ENCODE data around the gene IGFLR1.
"Not testable (repeated sequence)": the region's sequence is repeated elsewhere in the genome, so short reads cannot be mapped to it uniquely, and the experiment has no call there.

The IGFLR1 gene

DNA sequence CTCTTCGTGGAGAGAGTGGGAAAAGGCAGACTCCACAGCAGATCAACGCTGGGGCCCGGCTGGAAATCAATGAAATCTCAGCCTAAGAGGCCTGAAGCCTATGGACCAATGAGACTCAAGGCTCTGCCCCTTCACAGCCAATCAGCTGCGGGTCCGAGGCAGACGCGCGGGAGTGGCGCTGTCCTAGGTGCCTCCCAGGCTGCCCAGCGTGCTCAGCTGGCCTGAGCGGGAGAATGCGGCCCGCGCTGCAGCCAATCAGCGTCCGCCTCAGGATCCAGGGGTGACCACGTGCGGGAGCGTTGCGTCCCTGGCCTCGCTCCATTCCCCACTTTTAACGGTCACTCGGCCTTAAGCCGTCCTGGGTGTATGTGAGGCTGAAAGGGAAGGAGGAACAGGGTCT, 38.0 kb downstream of the IGFLR1 start, which contains the start of gene ZBTB32:
ZBTB32 (plus strand) TSS at position 341 of the 400 bp plus-strand sequence. CDS start 10,069 bp downstream, outside the sequence.
- DNase-seq (ENCODE audit: low spot score) = no peak

- no peak for DNase-seq (ENCODE audit: low spot score)
Observed at GRCh38 chr19:35703343-35703742, 38.9 kb downstream of the IGFLR1 start.

DNA sequence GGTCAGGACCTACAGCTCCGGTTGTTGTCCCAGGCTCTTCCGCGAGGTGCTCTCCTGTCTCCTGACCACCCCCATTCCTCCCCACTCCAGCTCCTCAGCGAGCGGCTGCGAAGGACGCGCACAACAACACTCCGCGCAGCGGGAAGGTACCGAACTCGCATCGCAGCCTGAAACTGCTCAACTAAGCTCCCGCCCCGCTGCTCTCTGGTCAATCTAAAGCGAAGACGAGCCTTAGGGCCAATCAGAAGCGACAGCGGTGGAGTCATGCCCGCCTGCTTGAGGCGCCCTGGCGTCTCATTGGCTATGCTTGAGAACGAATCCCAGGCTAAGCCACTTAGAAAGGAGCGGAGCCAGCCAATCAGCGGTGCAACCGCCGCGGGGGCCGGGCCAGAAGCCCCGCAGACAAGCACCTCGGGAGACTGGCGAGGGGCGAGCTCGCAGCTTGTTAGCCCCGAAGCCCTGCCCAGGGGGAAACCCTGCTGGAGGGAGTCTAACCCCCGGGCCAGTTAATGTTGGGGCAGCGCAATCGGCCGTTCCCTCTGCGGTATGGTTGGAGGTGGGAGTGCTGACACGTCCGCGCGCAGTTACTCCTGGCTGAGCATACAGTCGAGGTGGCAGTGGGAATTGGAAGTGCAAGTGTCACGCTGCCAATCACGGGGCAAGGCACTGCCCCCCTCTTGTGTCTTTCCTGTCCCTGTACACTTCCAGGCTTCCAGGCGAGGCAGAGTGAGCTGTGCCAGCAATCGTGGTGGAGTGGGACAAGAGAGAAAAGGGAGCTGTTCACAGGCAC, 39.8 kb downstream of the IGFLR1 start:
- DNase-seq (ENCODE audit: low spot score) = peak; percentile 98

DNA sequence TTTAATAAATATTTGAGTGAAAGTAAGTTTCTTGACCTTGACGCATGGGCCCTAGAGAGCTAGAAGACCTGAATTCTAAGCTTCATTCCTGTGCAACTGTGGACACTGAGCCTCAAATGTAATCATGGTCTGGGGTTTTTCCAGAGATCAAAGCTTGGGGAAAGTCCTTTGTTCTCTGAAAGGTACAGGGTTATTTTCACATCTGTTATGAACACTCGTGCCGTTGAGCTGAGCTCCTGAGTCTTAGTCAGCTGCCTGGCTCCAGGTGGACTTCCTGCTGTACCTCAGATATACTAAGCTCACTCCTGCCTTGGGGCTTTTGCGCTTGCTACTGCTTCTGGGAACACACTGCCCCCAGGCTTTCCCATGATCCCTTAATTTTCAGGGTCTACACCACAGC, 45.4 kb downstream of the IGFLR1 start:
- no peak for DNase-seq (ENCODE audit: low spot score)

DNA sequence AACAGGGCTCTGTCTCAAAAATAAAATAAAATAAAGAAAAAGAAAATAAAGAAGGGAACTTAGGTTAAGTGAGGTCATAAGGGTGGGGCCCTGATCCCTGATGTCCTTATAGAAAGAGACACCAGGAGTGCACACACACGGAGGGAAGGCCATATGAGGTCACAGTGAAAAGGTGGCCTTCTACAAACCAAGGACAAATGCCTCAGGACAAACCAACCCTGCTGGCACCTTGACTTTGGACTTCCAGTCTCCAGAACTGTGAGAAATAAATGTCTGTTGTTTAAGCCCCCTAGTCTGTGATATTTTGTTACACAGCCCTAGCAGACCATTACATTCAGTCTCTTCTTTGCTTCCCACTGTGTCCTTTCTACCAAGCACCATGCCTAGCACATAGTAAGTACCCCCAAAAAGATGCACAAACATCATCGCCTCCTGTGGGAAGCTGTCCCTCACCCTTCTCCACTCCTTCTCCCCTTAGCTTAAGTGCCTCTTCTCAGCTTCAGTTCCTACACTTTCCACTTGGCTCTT, 46.3 kb downstream of the IGFLR1 start:
- no peak for DNase-seq (ENCODE audit: low spot score)

DNA sequence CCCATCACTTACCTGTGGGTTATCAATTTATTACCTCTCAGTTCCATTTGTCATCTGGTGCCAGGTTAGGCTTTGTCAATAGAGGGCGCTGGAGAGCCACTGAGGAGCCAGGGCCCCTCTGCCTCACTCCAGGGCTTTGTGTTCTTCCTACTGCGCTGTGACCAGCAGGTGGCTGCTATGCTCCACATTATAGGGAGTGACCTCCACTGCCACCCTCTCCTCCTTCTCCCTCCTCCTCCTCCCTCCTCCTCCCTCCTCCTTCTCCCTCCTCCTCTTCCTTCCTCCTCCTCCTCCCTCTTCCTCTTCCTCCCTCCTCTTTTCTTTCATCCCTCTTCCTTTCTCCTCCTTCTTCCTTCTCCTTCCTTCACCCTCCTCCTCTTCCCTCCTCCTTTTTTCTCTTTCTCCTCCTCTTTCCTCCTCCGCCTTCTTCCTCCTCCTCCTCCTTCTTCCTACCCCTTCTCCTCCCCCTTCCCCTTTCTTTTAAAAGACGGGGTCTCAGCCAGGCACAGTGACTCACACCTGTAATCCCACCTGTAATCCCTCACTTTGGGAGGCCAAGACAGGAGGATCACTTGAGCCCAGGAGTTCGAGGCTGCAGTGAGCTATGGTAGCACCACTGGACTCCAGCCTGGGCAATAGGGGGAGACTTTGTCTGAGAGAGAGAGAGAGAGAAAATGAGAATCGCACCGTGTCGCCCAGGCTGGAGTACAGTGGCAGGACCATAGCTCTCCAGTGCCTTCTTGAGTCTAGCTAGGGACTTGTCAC, 48.2 kb downstream of the IGFLR1 start:
- DNase-seq (ENCODE audit: low spot score) = peak; percentile 85

GRCh38 chr19:35693422-35693821, 48.8 kb downstream of the IGFLR1 start:
- DNase-seq (ENCODE audit: low spot score) = no peak

DNA sequence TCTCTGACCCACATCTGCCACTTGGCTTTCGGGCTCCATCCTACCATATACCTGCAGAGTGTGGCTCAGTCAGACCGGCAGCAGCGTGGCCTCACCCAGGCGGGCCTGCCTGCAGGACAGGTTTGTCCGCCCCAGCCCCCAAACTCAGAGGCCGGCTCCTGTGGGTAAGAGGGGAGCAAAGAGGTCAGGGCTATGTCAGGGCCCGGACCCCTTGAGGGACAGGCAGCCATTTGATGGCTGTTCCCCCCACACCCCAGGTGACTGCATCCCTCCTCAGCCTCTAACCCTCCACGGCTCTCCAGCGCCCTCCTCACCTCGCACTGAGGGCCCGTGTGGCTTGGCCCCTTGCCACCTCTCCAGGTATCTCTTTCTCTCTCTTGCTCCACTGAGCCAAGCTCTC, 50.2 kb downstream of the IGFLR1 start:
- DNase-seq (ENCODE audit: low spot score) = no peak

DNA sequence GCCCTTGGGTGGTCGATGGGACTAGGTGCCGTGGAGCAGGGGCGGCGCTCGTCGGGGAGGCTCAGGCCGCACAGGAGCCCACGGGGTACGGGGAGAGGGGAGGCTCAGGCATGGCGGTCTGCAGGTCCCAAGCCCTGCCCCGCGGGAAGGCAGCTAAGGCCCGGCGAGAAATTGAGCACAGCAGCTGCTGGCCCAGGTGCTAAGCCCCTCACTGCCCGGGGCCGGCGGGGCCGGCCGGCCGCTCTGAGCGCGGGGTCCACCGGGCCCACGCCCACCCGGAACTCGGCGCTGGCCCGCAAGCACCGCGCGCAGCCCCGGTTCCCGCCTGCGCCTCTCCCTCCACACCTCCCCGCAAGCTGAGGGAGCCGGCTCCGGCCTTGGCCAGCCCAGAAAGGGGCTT, 51.1 kb downstream of the IGFLR1 start:
- not testable (repeated sequence) for DNase-seq (ENCODE audit: low spot score)

- DNase-seq (ENCODE audit: low spot score) = no peak
Observed at GRCh38 chr19:35689836-35690235, 52.4 kb downstream of the IGFLR1 start.

Data from LoVo (cell line).